IMR-90 (cell line): ENCODE data around the gene TRIM26. TPM values are rescaled to one million over a fixed set of nuclear protein-coding genes. Genes with fewer than 3 reads are reported as not detected.

ENCODE experiments used
- ATAC-seq: fragments of 200-7000 bp; cut with Tn5 transposase; 2 replicates; pipeline ENCODE4 v1.9.1; 2020; ENCODE audit warnings: low read depth, mild to moderate bottlenecking, moderate library complexity
- BruUV-seq: library from RNA; stranded (reverse); fragments of 400-500 nt; replicated peaks from 2 replicates; lab custom pipeline; 2021; lab: Mats Ljungman, UMichigan
- CTCF ChIA-PET: fragments of 300-600 bp; formaldehyde crosslinking; extraction: SDS; loops from one replicate; lab custom pipeline; 2021; ENCODE audit warnings: antibody characterized with exemption; lab: Yijun Ruan, JAX
- POLR2A ChIA-PET: fragments of 300-600 bp; sonication (Branson Sonifier 250); formaldehyde crosslinking; loops from one replicate; lab custom pipeline; 2022; ENCODE audit warnings: antibody characterized with exemption; ENCODE audit not compliant: unreplicated experiment; lab: Charles Lee
- DNase-seq: peaks from one replicate; pipeline ENCODE4 v3.0.0; 2013
- H2AFZ ChIP-seq: replicated peaks from 2 replicates; pipeline ENCODE3; 2013; ENCODE audit warnings: low read length, mild to moderate bottlenecking; ENCODE audit not compliant: poor library complexity
- H2AK5ac ChIP-seq: 2 replicates; pipeline ENCODE4 v1.6.1; 2013; ENCODE audit warnings: low read depth, low read length, inconsistent platforms
- H2AK9ac ChIP-seq: replicated peaks from 2 replicates; pipeline ENCODE3; 2013; ENCODE audit warnings: mild to moderate bottlenecking, low read depth, low read length, moderate library complexity; ENCODE audit not compliant: poor library complexity
- H2BK120ac ChIP-seq: 2 replicates; pipeline ENCODE4 v1.6.1; 2013; ENCODE audit warnings: low read depth, low read length, inconsistent platforms
- H2BK15ac ChIP-seq: 3 replicates; pipeline ENCODE4 v1.6.1; 2013; ENCODE audit warnings: low read depth, low read length, inconsistent platforms
- H2BK20ac ChIP-seq: 2 replicates; pipeline ENCODE4 v1.6.1; 2013; ENCODE audit warnings: low read depth, mild to moderate bottlenecking, inconsistent platforms, low read length, moderate library complexity
- H2BK5ac ChIP-seq: 2 replicates; pipeline ENCODE4 v1.6.1; 2013; ENCODE audit warnings: mild to moderate bottlenecking, low read depth, low read length, inconsistent platforms; ENCODE audit not compliant: poor library complexity, severe bottlenecking
- H3K14ac ChIP-seq: replicated peaks from 2 replicates; pipeline ENCODE4 v1.6.1; 2013; ENCODE audit warnings: low read depth, low read length, inconsistent platforms
- H3K18ac ChIP-seq: 2 replicates; pipeline ENCODE4 v1.6.1; 2013; ENCODE audit warnings: low read depth, low read length, control low read depth
- H3K23ac ChIP-seq: 2 replicates; pipeline ENCODE4 v1.6.1; 2013; ENCODE audit warnings: low read depth, low read length, inconsistent platforms
- H3K27ac ChIP-seq: 2 replicates; pipeline ENCODE4 v1.5.1; 2013; ENCODE audit warnings: mild to moderate bottlenecking, control low read depth, low read length; ENCODE audit not compliant: insufficient read depth
- H3K27me3 ChIP-seq: 2 replicates; pipeline ENCODE4 v1.6.1; 2013; ENCODE audit warnings: low read length; ENCODE audit not compliant: control insufficient read depth, insufficient read depth
- H3K36me3 ChIP-seq: 2 replicates; pipeline ENCODE4 v1.6.1; 2013; ENCODE audit warnings: low read length, mixed read lengths; ENCODE audit not compliant: control insufficient read depth, insufficient read depth
- H3K4ac ChIP-seq: 2 replicates; pipeline ENCODE4 v1.6.1; 2013; ENCODE audit warnings: low read depth, low read length, inconsistent platforms
- H3K4me1 ChIP-seq: 2 replicates; pipeline ENCODE4 v1.6.1; 2013; ENCODE audit warnings: low read length, mixed read lengths; ENCODE audit not compliant: control insufficient read depth, insufficient read depth
- H3K4me2 ChIP-seq: 2 replicates; pipeline ENCODE4 v1.6.1; 2013; ENCODE audit warnings: low read depth, mild to moderate bottlenecking, control low read depth, low read length, moderate library complexity
- H3K4me3 ChIP-seq: 2 replicates; pipeline ENCODE4 v1.5.1; 2013; ENCODE audit warnings: low read depth, mild to moderate bottlenecking, control low read depth, low read length, moderate library complexity; ENCODE audit not compliant: insufficient read depth
- H3K56ac ChIP-seq: 2 replicates; pipeline ENCODE4 v1.6.1; 2013; ENCODE audit warnings: low read length, inconsistent platforms; ENCODE audit not compliant: insufficient read depth; ENCODE audit errors: extremely low read depth
- H3K79me1 ChIP-seq, 2 experiments: 2 replicates each; pipeline ENCODE4 v1.6.1; 2013; ENCODE audit warnings: low read length in 2 of 2, inconsistent platforms in 1 of 2, low read depth in 1 of 2
- H3K9ac ChIP-seq: 2 replicates; pipeline ENCODE4 v1.6.1; 2013; ENCODE audit warnings: low read depth, low read length, control low read depth
- H3K9me1 ChIP-seq: 2 replicates; pipeline ENCODE4 v1.6.1; 2013; ENCODE audit warnings: low read length, inconsistent platforms; ENCODE audit not compliant: insufficient read depth
- H3K9me3 ChIP-seq: 2 replicates; pipeline ENCODE4 v1.6.1; 2013; ENCODE audit warnings: low read length; ENCODE audit not compliant: control insufficient read depth, insufficient read depth
- H4K20me1 ChIP-seq: 2 replicates; pipeline ENCODE4 v1.6.1; 2013; ENCODE audit warnings: low read length, inconsistent platforms; ENCODE audit not compliant: insufficient read depth
- H4K5ac ChIP-seq: 2 replicates; pipeline ENCODE4 v1.6.1; 2013; ENCODE audit warnings: mild to moderate bottlenecking, low read depth, low read length, control low read depth
- H4K8ac ChIP-seq, 2 experiments: 2 replicates each; pipeline ENCODE4 v1.6.1; 2013; ENCODE audit warnings: low read depth in 2 of 2, low read length in 2 of 2, control low read depth in 1 of 2, inconsistent platforms in 1 of 2
- H4K91ac ChIP-seq: 2 replicates; pipeline ENCODE4 v1.6.1; 2013; ENCODE audit warnings: low read depth, low read length, inconsistent platforms; ENCODE audit not compliant: insufficient read depth
- BHLHE40 ChIP-seq: fragments of 150-350 bp; IDR thresholded peaks from 2 replicates; pipeline ENCODE4 v1.6.1; 2016; ENCODE audit warnings: mild to moderate bottlenecking, low read depth, low read length
- CEBPB ChIP-seq: IDR thresholded peaks from 2 replicates; pipeline ENCODE4 v1.6.1; 2012; ENCODE audit warnings: low read depth, low read length, improper control_type of control experiment
- CHD1 ChIP-seq: IDR thresholded peaks from 2 replicates; pipeline ENCODE4 v1.6.1; 2012; ENCODE audit warnings: low read depth, low read length, improper control_type of control experiment
- FOS ChIP-seq: fragments of 150-350 bp; IDR thresholded peaks from 2 replicates; pipeline ENCODE4 v1.6.1; 2016; ENCODE audit warnings: low read depth, low read length
- MAFK ChIP-seq: IDR thresholded peaks from 2 replicates; pipeline ENCODE4 v1.6.1; 2012; ENCODE audit warnings: low read depth, low read length, improper control_type of control experiment
- MAZ ChIP-seq: IDR thresholded peaks from 2 replicates; pipeline ENCODE4 v1.6.1; 2012; ENCODE audit warnings: low read depth, mild to moderate bottlenecking, low read length, improper control_type of control experiment, moderate library complexity, borderline replicate concordance
- MXI1 ChIP-seq: IDR thresholded peaks from 2 replicates; pipeline ENCODE4 v1.6.1; 2012; ENCODE audit warnings: low read depth, mild to moderate bottlenecking, low read length, moderate library complexity, borderline replicate concordance
- RFX5 ChIP-seq: IDR thresholded peaks from 2 replicates; pipeline ENCODE4 v1.8.0; 2012; ENCODE audit warnings: low read depth, mild to moderate bottlenecking, low read length, moderate library complexity
- WGBS, 2 experiments: methylation state at CpG; one replicate each; pipeline versions ENCODE4 v1.1.5 to v1.1.7; 2013; ENCODE audit warnings: missing lambda C conversion rate in 2 of 2; ENCODE audit not compliant: insufficient read length in 1 of 2; ENCODE audit errors: extremely low coverage in 2 of 2; 5-methylcytosine and 5-hydroxymethylcytosine counted together
- dilution Hi-C: fragments of 300-500 bp; cut with HindIII; formaldehyde crosslinking; loops from one replicate; pipeline ENCODE4 v1.14.3; 2018; ENCODE audit warnings: low sequenced_read_pairs; ENCODE audit not compliant: unreplicated experiment
- in situ Hi-C: fragments of 300-500 bp; cut with MboI; formaldehyde crosslinking; loops from 3 replicates; pipeline ENCODE4 v1.14.3; 2019; ENCODE audit warnings: low sequenced_read_pairs, inconsistent platforms, mixed read lengths
- intact Hi-C: fragments of 100-400 bp; cut with micrococcal nuclease; formaldehyde crosslinking; loops from 2 replicates; pipeline ENCODE4 v1.10.0; 2022
- polyA plus RNA-seq, 3 experiments: library from polyadenylated mRNA; depleted of rRNA; stranded (reverse); fragments of >200 nt; gene quantifications; 2 replicates each; pipeline ENCODE4 v1.2.3, GENCODE V29; 2012; ENCODE audit warnings: low replicate concordance in 1 of 3
- total RNA-seq: library from RNA; depleted of rRNA; stranded (reverse); fragments of >200 nt; gene quantifications from 2 replicates; pipeline ENCODE4 v1.2.3, GENCODE V29; 2012

TRIM26 gene
- total and polyA plus RNA-seq, 2 of the 4 experiments (the other 2 are of a cell fraction) = 22.6 to 23.8 TPM

- no TSS peak for BruUV-seq
- Histone ChIP-seq H3K4me2 (no peak overlapping the region), H3K4me3 (no peak overlapping the region), H4K5ac (no peak overlapping the region), H3K4ac (no peak overlapping the region), H2BK120ac (no peak overlapping the region), H4K91ac (no peak overlapping the region), H4K20me1 (peaks cover 21% of the 10 kb centered on the region), H3K36me3 (peaks cover 27% of the 10 kb centered on the region), H2AK5ac (no peak overlapping the region), H3K27ac (no peak overlapping the region), H3K14ac (no peak overlapping the region), H3K23ac (no peak overlapping the region), H2AFZ (no peak overlapping the region), H3K56ac (no peak overlapping the region), H2BK15ac (no peak overlapping the region), H3K18ac (no peak overlapping the region), H3K27me3 (no peaks in the 10 kb centered on the region), H2AK9ac (no peak overlapping the region), H3K4me1 (peaks cover 8% of the 10 kb centered on the region), H3K9ac (no peak overlapping the region), H3K9me1 (peaks cover 13% of the 10 kb centered on the region), H3K79me1 (peaks cover 23 to 51% of the 10 kb centered on the region in 2 experiments), H2BK5ac (no peak overlapping the region), H3K9me3 (no peaks in the 10 kb centered on the region), H4K8ac (no peak overlapping the region), H2BK20ac (no peak overlapping the region)
- intact Hi-C loops = no loop called here
- ChIA-PET POLR2A (no interaction called here), CTCF (no interaction called here)
- ATAC-seq = no peak
- dilution Hi-C loops = no loop called here
- no peak for TF ChIP-seq MAZ
- TF ChIP-seq MAFK = no peak
- TF ChIP-seq MXI1 = no peak
- no peak for TF ChIP-seq RFX5
- no peak for TF ChIP-seq CEBPB
- no peak for TF ChIP-seq FOS
- no peak for TF ChIP-seq CHD1
- no peak for TF ChIP-seq BHLHE40
- DNase-seq = no peak
- no CpG with 5 or more reads among the region's 4 CpGs for WGBS, 2 experiments
- in situ Hi-C loops = no loop called here
These were observed 10.8 kb downstream of the TRIM26 start for GRCh38 chr6:30202366-30202765.
